SK-N-SH (cell line): ENCODE measurements around the gene MAP3K6. TPM values are rescaled to one million over a fixed set of nuclear protein-coding genes. Genes with fewer than 3 reads are reported as not detected.

Experiments used
- CTCF ChIA-PET: fragments of 300-600, 350-600 bp; formaldehyde crosslinking; extraction: SDS; loops from one replicate; lab custom pipeline; 2021; lab: Yijun Ruan, JAX
- POLR2A ChIA-PET: fragments of 350-600 bp; sonication (Branson Sonifier 250); formaldehyde crosslinking; extraction: SDS; loops from one replicate; lab custom pipeline; 2020; ENCODE audit warnings: antibody characterized with exemption, inconsistent platforms; lab: Yijun Ruan, JAX
- DNase-seq: peaks from one replicate; pipeline ENCODE4 v3.0.0; 2012
- H2AFZ ChIP-seq: fragments of 200-600 bp; sonication (generic); 2 replicates; pipeline ENCODE4 v1.8.1; 2016; ENCODE audit warnings: antibody characterized with exemption, mild to moderate bottlenecking, low read depth
- H3F3A ChIP-seq: fragments of 200-600 bp; sonication (generic); replicated peaks from 2 replicates; pipeline ENCODE3; 2016; ENCODE audit warnings: antibody characterized with exemption, mild to moderate bottlenecking; ENCODE audit not compliant: insufficient read depth
- H3K27ac ChIP-seq, 2 experiments: fragments of 200-500 bp in 1 of 2; fragments of 200-600 bp in 1 of 2; sonication (Bioruptor generic) in 1 of 2; sonication (generic), shearing (Covaris generic) in 1 of 2; 2 replicates each; pipeline versions ENCODE4 v1.5.1 to v1.6.1; 2014 to 2016; ENCODE audit warnings: low read depth in 2 of 2, inconsistent platforms in 1 of 2, low read length in 1 of 2, mild to moderate bottlenecking in 1 of 2, mixed read lengths in 1 of 2
- H3K27me3 ChIP-seq: fragments of 200-600 bp; sonication (generic), shearing (Covaris generic); 2 replicates; pipeline ENCODE4 v1.6.1; 2016; ENCODE audit warnings: mixed run types; ENCODE audit not compliant: insufficient read depth
- H3K36me3 ChIP-seq, 2 experiments: fragments of 200-500 bp in 1 of 2; fragments of 200-600 bp in 1 of 2; sonication (Bioruptor generic) in 1 of 2; sonication (generic) in 1 of 2; replicated peaks in 1 of 2; 2 replicates each; pipeline versions ENCODE3 to v1.5.1; 2014 to 2016; ENCODE audit warnings: low read length in 1 of 2, mild to moderate bottlenecking in 1 of 2; ENCODE audit not compliant: insufficient read depth in 2 of 2, control insufficient read depth in 1 of 2
- H3K4me1 ChIP-seq, 2 experiments: fragments of 200-500 bp in 1 of 2; fragments of 200-600 bp in 1 of 2; sonication (Bioruptor generic) in 1 of 2; sonication (generic), shearing (Covaris generic) in 1 of 2; 2 replicates each; pipeline versions ENCODE4 v1.5.1 to v1.6.1; 2014 to 2016; ENCODE audit warnings: low read depth in 1 of 2, low read length in 1 of 2, mixed run types in 1 of 2; ENCODE audit not compliant: insufficient read depth in 2 of 2, control insufficient read depth in 1 of 2
- H3K4me2 ChIP-seq: fragments of 200-600 bp; sonication (generic), shearing (Covaris generic); 2 replicates; pipeline ENCODE4 v1.6.1; 2017; ENCODE audit warnings: mixed run types
- H3K4me3 ChIP-seq, 2 experiments: fragments of 200-500 bp in 1 of 2; fragments of 200-600 bp in 1 of 2; sonication (Bioruptor generic) in 1 of 2; sonication (generic), shearing (Covaris generic) in 1 of 2; 2 replicates each; pipeline versions ENCODE4 v1.5.1 to v1.8.1; 2014 to 2016; ENCODE audit warnings: low read depth in 2 of 2, inconsistent platforms in 1 of 2, low read length in 1 of 2, mild to moderate bottlenecking in 1 of 2, mixed read lengths in 1 of 2, moderate library complexity in 1 of 2
- H3K79me2 ChIP-seq: fragments of 200-600 bp; sonication (generic); 2 replicates; pipeline ENCODE4 v1.8.1; 2017; ENCODE audit warnings: mild to moderate bottlenecking; ENCODE audit not compliant: insufficient read depth
- H3K9ac ChIP-seq: fragments of 200-600 bp; sonication (generic); 2 replicates; pipeline ENCODE4 v1.6.1; 2017; ENCODE audit warnings: mixed run types
- H3K9me2 ChIP-seq: fragments of 200-600 bp; sonication (generic); 2 replicates; pipeline ENCODE4 v1.6.1; 2017; ENCODE audit warnings: mixed run types
- H3K9me3 ChIP-seq: fragments of 200-600 bp; sonication (generic); 2 replicates; pipeline ENCODE4 v1.6.1; 2017; ENCODE audit warnings: mixed run types, mild to moderate bottlenecking, moderate library complexity
- H4K20me1 ChIP-seq: fragments of 200-600 bp; sonication (generic); 2 replicates; pipeline ENCODE4 v1.6.1; 2017; ENCODE audit warnings: mild to moderate bottlenecking, mixed run types; ENCODE audit not compliant: insufficient read depth
- CHD2 ChIP-seq: fragments of 150-350 bp; IDR thresholded peaks from 2 replicates; pipeline ENCODE4 v1.6.1; 2018; ENCODE audit warnings: low read length; ENCODE audit not compliant: partially characterized antibody
- ELF1 ChIP-seq: IDR thresholded peaks from 2 replicates; pipeline ENCODE4 v1.4.0; 2012
- EP300 ChIP-seq, 2 experiments: IDR thresholded peaks; 2 replicates each; pipeline versions ENCODE4 v1.4.0 to v1.6.1; 2012; ENCODE audit warnings: borderline replicate concordance in 1 of 2, low read depth in 1 of 2, low read length in 1 of 2
- EZH2phosphoT487 ChIP-seq: fragments of 200-600 bp; sonication (generic); IDR thresholded peaks from 2 replicates; pipeline ENCODE4 v1.6.1; 2017; ENCODE audit warnings: low read depth, mixed run types, mild to moderate bottlenecking, antibody characterized with exemption, moderate library complexity, borderline replicate concordance
- FOSL2 ChIP-seq: IDR thresholded peaks from 2 replicates; pipeline ENCODE4 v1.4.0; 2012; ENCODE audit warnings: low read depth, mild to moderate bottlenecking, moderate library complexity, borderline replicate concordance
- GABPA ChIP-seq: IDR thresholded peaks from 2 replicates; pipeline ENCODE4 v1.4.0; 2012; ENCODE audit warnings: low read depth, mild to moderate bottlenecking
- GATA2 ChIP-seq: sonication (generic); formaldehyde crosslinking; IDR thresholded peaks from 2 replicates; pipeline ENCODE4 v1.5.0; 2020; ENCODE audit warnings: mild to moderate bottlenecking, missing genetic modification reagents
- MEF2A ChIP-seq: IDR thresholded peaks from 2 replicates; pipeline ENCODE4 v1.4.0; 2012; ENCODE audit warnings: low read depth, borderline replicate concordance
- NFIC ChIP-seq: IDR thresholded peaks from 2 replicates; pipeline ENCODE4 v1.4.0; 2012; ENCODE audit warnings: borderline replicate concordance
- NRF1 ChIP-seq: IDR thresholded peaks from 2 replicates; pipeline ENCODE4 v1.6.1; 2012; ENCODE audit warnings: low read depth, mild to moderate bottlenecking, low read length
- RAD21 ChIP-seq: IDR thresholded peaks from 2 replicates; pipeline ENCODE4 v1.6.1; 2012; ENCODE audit warnings: mild to moderate bottlenecking, low read length
- RCOR1 ChIP-seq: fragments of 150-350 bp; IDR thresholded peaks from 2 replicates; pipeline ENCODE4 v1.6.1; 2017; ENCODE audit warnings: antibody characterized with exemption, low read length
- SMC3 ChIP-seq: IDR thresholded peaks from 2 replicates; pipeline ENCODE4 v1.6.1; 2012; ENCODE audit warnings: low read depth, low read length, improper control_type of control experiment
- TCF12 ChIP-seq: IDR thresholded peaks from 2 replicates; pipeline ENCODE4 v1.4.0; 2012
- TEAD4 ChIP-seq: IDR thresholded peaks from 2 replicates; pipeline ENCODE4 v1.4.0; 2012; ENCODE audit warnings: mild to moderate bottlenecking, borderline replicate concordance; ENCODE audit not compliant: insufficient read depth
- USF1 ChIP-seq: IDR thresholded peaks from 2 replicates; pipeline ENCODE4 v1.4.0; 2012; ENCODE audit warnings: low read depth, borderline replicate concordance
- WGBS: methylation state at CpG from one replicate; pipeline ENCODE4 v1.1.6; 2017; ENCODE audit warnings: low lambda C conversion rate; 5-methylcytosine and 5-hydroxymethylcytosine counted together
- polyA plus RNA-seq, 3 experiments: library from polyadenylated mRNA; depleted of rRNA; stranded (reverse); fragments of >200 nt; gene quantifications; 2 replicates each; pipeline ENCODE4 v1.2.3, GENCODE V29; 2012

Gene MAP3K6
- polyA plus RNA-seq, 1 of the 3 experiments (the other 2 are of a cell fraction): 17.3 TPM

- Histone ChIP-seq H4K20me1 (no peaks in the 10 kb centered on the region), H3K36me3 (no peaks in the 10 kb centered on the region), H3K4me1 (peaks cover 0 to 10% of the 10 kb centered on the region in 2 experiments; a peak in 1 of 4 replicates), H3K27me3 (no peaks in the 10 kb centered on the region), H2AFZ (no peak overlapping the region), H3K9me3 (no peaks in the 10 kb centered on the region), H3K9me2 (no peaks in the 10 kb centered on the region), H3K79me2 (no peaks in the 10 kb centered on the region), H3F3A (no peaks in the 10 kb centered on the region), H3K4me2 (no peak overlapping the region)
- POLR2A ChIA-PET: interaction anchor here (1.1 to 1.2 kb wide), 2 partner anchors 18 to 83 kb away, joined by 4 to 5 read pairs; no protein-coding TSS in a partner anchor
- DNase-seq: no peak
- CTCF ChIA-PET: interaction anchor here (0.8 to 20.0 kb wide), 7 partner anchors 15 to 339 kb away, joined by 3 to 731 read pairs (median 8); partner anchors contain the start of gene MAP3K6
- no peak for TF ChIP-seq RCOR1
- TF ChIP-seq RAD21: no peak
- TF ChIP-seq ELF1: no peak
- no peak for TF ChIP-seq GATA2 (CRISPR knock-in tag)
- TF ChIP-seq EZH2phosphoT487: no peak
- no peak for TF ChIP-seq CHD2
- no peak for TF ChIP-seq SMC3
- TF ChIP-seq TCF12: no peak
- TF ChIP-seq, all 33 proteins: peak for 0
- Histone ChIP-seq H3K9ac (no peak overlapping the region), H3K27ac (no peak overlapping the region), H3K4me3 (no peak overlapping the region)
- 92% methylated on average over 13 of the region's 13 CpGs for WGBS
These were observed 16.9 kb upstream of the MAP3K6 start for GRCh38 chr1:27383661-27384060.

- H3K9me3 ChIP-seq: no peaks in the 10 kb centered on the region
- WGBS: 45% methylated on average over 14 of the region's 43 CpGs
- TF ChIP-seq NFIC (no peak), USF1 (no peak), TCF12 (no peak), NRF1 (no peak), TEAD4 (no peak), EP300 (IDR thresholded peaks at IDR 0.05; ENCODE audit: borderline replicate concordance in 1 of 2, low read depth in 1 of 2, low read length in 1 of 2) (no peak), FOSL2 (no peak), MEF2A (no peak), GABPA (no peak), SMC3 (no peak)
- no peak within 1 kb of the TSS for H3K4me3 ChIP-seq
- H3K27ac ChIP-seq: no peak within 1 kb of the TSS
- H3K9me2 ChIP-seq: no peaks in the 10 kb centered on the region
- POLR2A ChIA-PET: interaction anchor here (1.1 kb wide), 1 partner anchor 18 kb away, joined by 4 read pairs; no protein-coding TSS in a partner anchor
- no peak within 1 kb of the TSS for H3K4me2 ChIP-seq
- peak; percentile 70 for DNase-seq
- no peaks in the 10 kb centered on the region for H3K27me3 ChIP-seq
- no peaks in the 10 kb centered on the region for H4K20me1 ChIP-seq
- no peak within 1 kb of the TSS for H3K9ac ChIP-seq
- CTCF ChIA-PET: interaction anchor here (0.8 to 20.0 kb wide), 10 partner anchors 8 to 338 kb away, joined by 3 to 731 read pairs (median 6); partner anchors contain the start of gene MAP3K6
- H2AFZ ChIP-seq: no peak within 1 kb of the TSS
- H3K4me1 ChIP-seq: peaks cover 0 to 10% of the 10 kb centered on the region in 2 experiments; a peak in 1 of 4 replicates
- H3F3A ChIP-seq: no peaks in the 10 kb centered on the region
- no peaks in the 10 kb centered on the region for H3K79me2 ChIP-seq
- H3K36me3 ChIP-seq: no peaks in the 10 kb centered on the region
These were observed 16.4 kb upstream of the MAP3K6 start, which contains the start of gene CD164L2 for GRCh38 chr1:27383039-27383605. CD164L2 (minus strand) TSS chr1:27383333; CDS start chr1:27383239, 94 bp downstream.
